ENCODE data around the gene SLC22A5.

Gene SLC22A5

GRCh38 chr5:132369474-132370180, at the start of gene SLC22A5:
Gene SLC22A5 (plus strand): TSS chr5:132369710. CDS start chr5:132369973, 263 bp downstream.
- peak in 46 of 58 donors; percentile 17 to 79 (median 50) for DNase-seq

DNA sequence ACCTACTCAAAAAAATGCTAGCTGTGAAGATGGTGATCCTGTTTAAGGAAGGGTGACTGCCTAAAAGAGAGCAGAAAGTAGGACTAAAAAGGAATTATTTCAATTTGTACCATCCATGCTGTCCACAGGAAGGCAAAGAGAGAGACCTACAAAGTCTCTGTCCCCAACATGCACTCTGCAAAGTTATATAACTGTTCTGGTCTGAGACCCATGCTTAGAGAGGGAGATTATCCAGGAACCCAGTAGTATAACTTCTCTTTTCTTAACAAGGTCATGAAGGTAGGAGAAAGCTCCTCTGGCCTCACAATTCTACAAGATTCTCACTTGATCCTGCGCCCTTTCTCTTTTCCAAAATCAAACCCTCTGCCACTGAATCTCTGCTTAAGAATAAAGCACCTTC, 49.5 kb upstream of the SLC22A5 start:
- DNase-seq = no peak

- DNase-seq = no peak
Measured at GRCh38 chr5:132321109-132321721, 48.3 kb upstream of the SLC22A5 start.

GRCh38 chr5:132322266-132322665, 47.2 kb upstream of the SLC22A5 start:
- DNase-seq = no peak

DNA sequence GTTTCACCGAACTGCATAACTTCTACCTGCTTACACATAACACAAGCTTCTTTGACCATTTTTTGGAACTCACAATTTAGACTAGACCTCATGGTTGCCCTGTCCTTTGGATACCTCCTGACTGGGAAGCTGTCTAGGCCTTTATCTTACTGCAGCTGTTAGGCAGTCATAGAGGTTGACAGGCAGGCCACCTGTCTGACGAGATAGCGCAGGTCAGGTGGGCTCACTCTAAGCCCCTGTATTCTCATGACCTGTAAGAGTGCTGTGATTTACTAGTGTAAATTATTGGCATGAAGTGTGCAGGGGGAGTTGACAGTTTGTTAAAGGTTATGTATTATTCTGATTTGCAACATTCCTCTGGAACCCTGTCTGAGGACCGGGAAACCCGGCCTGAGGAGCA, 46.3 kb upstream of the SLC22A5 start:
- no peak for DNase-seq

DNA sequence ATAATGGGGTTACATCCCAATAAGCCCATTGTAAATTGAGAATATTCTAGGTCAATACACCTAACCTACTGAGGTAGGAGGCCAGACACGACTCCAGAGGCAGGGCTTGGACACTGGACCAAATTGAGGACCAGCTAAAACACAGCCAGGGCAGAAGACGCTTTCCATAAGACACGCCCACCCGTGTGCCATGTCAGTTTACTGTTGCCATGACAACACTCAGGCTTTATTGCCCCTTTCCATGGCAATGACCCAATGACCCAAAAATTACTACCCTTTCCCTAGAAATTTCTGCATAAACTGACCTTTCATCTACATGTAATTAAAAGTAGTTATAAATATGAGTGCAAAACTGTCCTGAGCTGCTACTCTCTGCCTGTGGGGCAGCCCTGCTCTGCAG, 43.8 kb upstream of the SLC22A5 start:
- no peak for DNase-seq

- no peak for DNase-seq
Measured at GRCh38 chr5:132327252-132327955, 42.1 kb upstream of the SLC22A5 start.

DNA sequence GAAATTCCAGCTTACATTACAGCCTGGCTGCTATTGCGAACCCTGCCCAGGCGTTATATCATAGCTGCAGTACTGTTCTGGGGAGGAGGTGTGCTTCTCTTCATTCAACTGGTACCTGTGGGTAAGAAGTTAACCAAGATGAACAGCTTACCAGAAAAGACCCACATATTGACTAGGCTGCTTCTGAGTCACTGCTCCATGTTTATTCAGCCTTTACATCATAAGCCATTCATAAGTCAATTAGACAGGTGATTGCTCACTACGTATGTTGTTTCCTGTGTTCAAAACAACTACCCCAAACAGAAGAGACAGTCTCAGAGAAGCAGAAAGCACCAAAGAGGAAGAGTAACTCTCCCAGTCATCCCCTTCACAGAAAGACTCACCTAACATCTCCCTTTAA, 34.7 kb upstream of the SLC22A5 start:
- DNase-seq = no peak

- no peak for DNase-seq
Measured at GRCh38 chr5:132335402-132335801, 34.1 kb upstream of the SLC22A5 start.

DNA sequence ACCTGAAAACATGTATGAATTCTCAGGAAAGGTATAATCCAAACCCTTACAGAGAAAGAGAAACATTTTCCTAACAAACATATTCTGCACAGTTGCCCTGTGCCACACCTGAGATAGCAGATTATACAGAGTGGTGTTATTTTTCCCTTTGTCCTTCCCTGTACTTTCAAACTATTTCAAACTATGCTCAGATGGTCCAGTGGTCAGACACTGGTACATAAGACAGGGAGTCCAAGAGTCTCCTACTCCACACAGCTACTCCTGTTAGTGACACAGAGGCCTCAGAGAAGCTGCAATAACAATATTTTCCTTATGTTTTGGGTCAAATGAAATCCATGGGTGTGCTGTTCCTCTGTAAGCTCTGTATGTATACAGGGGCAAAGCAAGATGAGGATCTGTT, 30.0 kb upstream of the SLC22A5 start:
- no peak for DNase-seq

- no peak for DNase-seq
Measured at GRCh38 chr5:132342291-132343180, 27.0 kb upstream of the SLC22A5 start.

DNA sequence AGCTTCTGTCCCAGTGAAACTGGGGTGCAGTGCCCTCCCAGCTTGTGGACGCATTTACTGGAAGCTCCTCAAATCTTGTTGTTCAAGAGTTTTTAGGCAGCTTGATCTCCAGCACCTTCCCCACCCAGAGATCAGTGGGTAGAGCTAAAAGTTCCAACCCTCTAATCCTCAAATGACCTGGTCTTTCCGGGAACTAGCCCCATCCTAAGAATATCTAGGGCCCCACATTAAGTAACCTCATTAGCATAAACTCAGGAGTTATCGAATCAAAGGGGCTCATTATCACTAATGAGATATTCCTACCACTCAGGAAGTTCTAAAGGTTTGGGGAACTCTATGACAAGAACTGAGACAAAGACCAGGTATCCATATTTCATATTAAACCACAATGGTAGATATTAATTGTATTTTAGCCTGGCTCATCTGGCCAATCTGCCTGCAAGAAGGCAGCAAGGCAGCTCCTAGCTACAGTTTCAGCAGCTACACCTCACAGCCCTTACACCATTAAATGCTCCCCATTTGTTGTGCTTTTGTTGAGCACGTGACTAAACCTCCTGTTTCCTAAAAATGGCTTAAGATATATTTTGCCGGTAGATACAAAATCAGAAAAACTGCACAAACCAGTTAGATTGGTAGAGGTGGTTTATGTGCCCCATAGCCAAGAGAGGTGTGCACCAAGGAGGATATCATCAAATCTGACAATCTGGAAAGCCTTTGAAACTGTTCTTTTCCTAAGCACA, 24.6 kb upstream of the SLC22A5 start:
- DNase-seq = no peak

DNA sequence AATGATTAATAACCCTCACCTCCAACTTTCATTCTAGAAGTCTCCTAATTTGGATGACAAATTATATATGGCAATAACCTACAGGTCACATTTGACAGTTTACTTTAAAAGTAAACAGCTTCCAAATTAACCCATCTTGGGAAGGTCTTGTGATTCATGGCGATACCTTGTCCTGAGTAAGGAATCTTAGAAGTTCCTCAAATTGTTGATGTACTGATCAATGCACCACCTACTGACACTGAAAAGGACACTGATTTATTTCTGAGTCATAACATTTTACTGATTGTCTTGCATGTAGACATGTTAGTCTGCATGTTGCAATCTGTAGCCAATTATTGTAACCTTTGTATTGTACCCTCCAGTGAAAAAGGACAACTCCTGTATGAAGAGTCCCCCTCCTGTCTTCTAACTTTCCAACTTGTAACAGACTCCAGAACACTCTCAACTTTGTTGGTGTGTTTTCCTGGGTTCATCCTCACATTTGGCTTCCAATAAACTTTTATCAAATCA, 16.0 kb upstream of the SLC22A5 start:
- DNase-seq = no peak

DNA sequence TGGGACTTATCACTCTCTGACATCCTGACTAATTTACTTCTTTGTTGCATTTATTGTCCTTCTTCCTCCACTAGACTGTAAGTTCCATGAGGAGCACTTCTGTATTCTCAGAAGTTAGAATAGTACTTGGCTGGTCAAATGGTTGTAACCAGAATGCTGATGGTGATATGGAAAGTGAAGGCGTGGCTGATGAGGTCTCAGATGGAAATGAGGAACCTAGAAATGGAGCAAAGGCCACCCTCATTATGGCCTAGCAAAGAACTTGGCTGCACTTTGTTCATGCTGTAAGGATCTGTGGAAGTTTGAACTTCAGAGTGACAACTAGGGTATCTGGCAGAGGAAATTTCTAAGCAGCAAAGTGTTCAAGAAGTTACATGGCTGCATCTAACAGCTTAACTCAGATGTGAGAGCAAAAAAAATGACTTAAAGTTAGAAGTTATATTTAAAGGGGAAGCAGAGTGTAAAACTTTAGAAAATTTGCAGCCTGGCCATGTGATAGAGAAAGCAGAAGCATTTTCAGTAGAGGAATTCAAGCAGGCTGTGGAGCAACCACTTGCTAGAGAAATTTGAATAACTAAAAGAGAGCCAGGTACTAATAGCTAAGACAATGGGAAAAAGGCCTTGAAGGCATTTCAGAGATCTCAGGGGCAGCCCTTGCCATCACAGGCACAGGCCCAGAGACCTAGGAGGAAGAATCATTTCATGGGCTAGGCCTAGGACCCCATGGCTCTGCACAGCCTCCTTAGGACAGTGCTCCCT, 14.9 kb upstream of the SLC22A5 start:
- no peak for DNase-seq

- DNase-seq = no peak
Measured at GRCh38 chr5:132355140-132355765, 14.3 kb upstream of the SLC22A5 start.

DNA sequence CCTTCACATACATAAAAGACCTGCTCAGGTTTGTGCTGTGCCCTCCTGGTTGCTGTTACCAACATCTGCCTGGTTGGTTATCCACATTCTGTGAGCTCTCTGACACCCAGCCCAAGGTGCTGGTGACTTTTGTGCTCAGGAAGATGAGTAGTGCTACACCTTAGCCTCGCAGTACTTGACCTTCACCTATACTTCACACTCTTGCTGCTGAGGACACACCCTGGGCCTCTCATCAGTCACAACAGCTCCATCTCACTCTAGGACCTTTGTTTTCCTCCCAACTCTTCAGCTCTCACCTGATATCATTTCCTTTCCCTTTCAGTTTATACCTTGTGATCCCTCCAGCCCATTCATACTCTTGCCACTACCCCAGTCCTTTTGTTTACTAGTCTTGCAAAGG, 10.7 kb upstream of the SLC22A5 start:
- no peak for DNase-seq

- no peak for DNase-seq
Measured at GRCh38 chr5:132362086-132362485, 7.4 kb upstream of the SLC22A5 start.

GRCh38 chr5:132363431-132364112, 5.9 kb upstream of the SLC22A5 start:
- DNase-seq = peak in 4 of 58 donors; percentile 11 to 63 (median 26)

- DNase-seq = peak in 2 of 58 donors; percentile 19 to 45
Measured at GRCh38 chr5:132364319-132364718, 5.2 kb upstream of the SLC22A5 start.
